Heart left ventricle (tissue), 13 donors: Measurements from ENCODE around the gene DLGAP1.

Source experiments
- CTCF ChIP-seq, 12 donors: fragments of 200-600 bp; sonication (generic) in 4 of 12; IDR thresholded peaks; one replicate each; pipeline versions ENCODE4 v1.5.0 to v1.8.0; 2018 to 2022; ENCODE audit warnings: antibody characterized with exemption in 12 of 12, mild to moderate bottlenecking in 5 of 12
- POLR2A ChIP-seq, 2 donors: fragments of 450-650 bp; IDR thresholded peaks; one replicate each; pipeline ENCODE4 v1.6.1; 2017; ENCODE audit warnings: antibody characterized with exemption in 2 of 2, mild to moderate bottlenecking in 2 of 2, moderate library complexity in 2 of 2
- donor health status: ischemic (EF 13 %, LVEDD 7.1; RV severe dilation, severe dysfunction).
- donor health status: DM: no; HTN: yes; CAD: no.
- donor health status: DM: no; HTN: no; CAD: no.
- donor health status: ischemic (EF 25% LVEDD 6.9; RV normal size, moderate dysfunction).
- donor health status: ischemic (EF 25% LVEDD 5.7; RV mildly dilated, moderate dysfunction).
- donor health status: ischemic (EF 35%, LVEDD 5.7; RV mildly dilated, moderate dysfunction).
- donor health status: nonischemic (EF 11% LVEDD 7.7; RV severe dilation, severe dysfunction).
- donor health status: DM: yes; HTN: yes; CAD: no.
- donor health status: PGD.
- donor health status: ischemic (EF 29% LVEDD 5.4; RV normal size, mild dysfunction).
- donor health status: nonischemic (EF 23%, LVEDD 6.1; RV moderate dilation, normal function).

- TF ChIP-seq CTCF (IDR thresholded peaks at IDR 0.05): no peak
- TF ChIP-seq POLR2A (IDR thresholded peaks at IDR 0.05): no peak
Measured at GRCh38 chr18:3612315-3612714, 842.8 kb downstream of the DLGAP1 start.
